GM18517 (cell line): ENCODE measurements around the gene KRTAP9-6.
"Not testable (repeated sequence)": the region's sequence is repeated elsewhere in the genome, so short reads cannot be mapped to it uniquely, and the experiment has no call there.

Experiments
- ATAC-seq: cut with Tn5 transposase; IDR thresholded peaks from one replicate; pipeline ENCODE4 v1.9.1; 2021; ENCODE audit warnings: mild to moderate bottlenecking, moderate library complexity; ENCODE audit not compliant: unreplicated experiment

The KRTAP9-6 gene

GRCh38 chr17:41271323-41271722 is 6.1 kb downstream of the KRTAP9-6 start:
- not testable (repeated sequence) for ATAC-seq

GRCh38 chr17:41271858-41272257 is 6.7 kb downstream of the KRTAP9-6 start:
- ATAC-seq = no peak

DNA sequence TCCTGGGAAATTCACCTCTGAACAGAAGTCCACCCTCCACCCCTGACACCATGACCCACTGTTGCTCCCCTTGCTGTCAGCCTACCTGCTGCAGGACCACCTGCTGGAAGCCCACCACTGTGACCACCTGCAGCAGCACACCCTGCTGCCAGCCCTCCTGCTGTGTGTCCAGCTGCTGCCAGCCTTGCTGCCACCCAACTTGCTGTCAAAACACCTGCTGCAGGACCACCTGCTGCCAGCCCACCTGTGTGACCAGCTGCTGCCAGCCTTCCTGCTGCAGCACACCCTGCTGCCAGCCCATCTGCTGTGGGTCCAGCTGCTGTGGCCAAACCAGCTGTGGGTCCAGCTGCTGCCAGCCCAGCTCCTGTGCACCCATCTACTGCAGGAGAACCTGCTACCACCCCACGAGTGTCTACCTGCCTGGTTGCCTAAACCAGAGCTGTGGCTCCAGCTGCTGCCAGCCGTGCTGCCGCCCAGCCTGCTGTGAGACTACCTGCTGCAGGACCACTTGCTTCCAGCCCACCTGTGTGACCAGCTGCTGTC is 10.5 kb downstream of the KRTAP9-6 start, which contains the start of gene KRTAP9-7:
TSS of gene KRTAP9-7 (plus strand) at position 51 of the 543 bp plus-strand sequence. CDS start at position 51, 0 bp downstream.
- not testable (repeated sequence) for ATAC-seq

GRCh38 chr17:41278176-41278955 is 13.2 kb downstream of the KRTAP9-6 start:
- ATAC-seq = no peak

DNA sequence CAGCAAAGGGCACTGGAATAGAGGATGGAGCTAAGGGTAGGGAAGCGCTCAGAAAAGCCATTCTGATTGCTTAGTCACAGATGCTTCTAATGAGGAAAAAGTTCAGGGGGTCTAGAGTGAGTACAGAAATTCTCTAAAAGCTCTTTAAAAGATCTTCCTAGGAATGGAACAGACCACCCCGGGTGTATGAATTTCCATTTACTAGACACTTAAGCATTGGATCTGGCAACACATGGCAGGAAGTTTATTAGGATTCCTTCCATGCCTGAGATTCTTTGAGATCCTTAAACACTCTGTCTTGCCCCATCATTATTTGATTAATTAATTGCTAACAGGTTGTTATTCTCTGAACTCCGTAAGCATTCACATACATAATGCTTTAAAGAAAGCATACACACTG is 18.9 kb downstream of the KRTAP9-6 start:
- ATAC-seq = no peak

- ATAC-seq = no peak
Measured at GRCh38 chr17:41284546-41284945, 19.4 kb downstream of the KRTAP9-6 start.

DNA sequence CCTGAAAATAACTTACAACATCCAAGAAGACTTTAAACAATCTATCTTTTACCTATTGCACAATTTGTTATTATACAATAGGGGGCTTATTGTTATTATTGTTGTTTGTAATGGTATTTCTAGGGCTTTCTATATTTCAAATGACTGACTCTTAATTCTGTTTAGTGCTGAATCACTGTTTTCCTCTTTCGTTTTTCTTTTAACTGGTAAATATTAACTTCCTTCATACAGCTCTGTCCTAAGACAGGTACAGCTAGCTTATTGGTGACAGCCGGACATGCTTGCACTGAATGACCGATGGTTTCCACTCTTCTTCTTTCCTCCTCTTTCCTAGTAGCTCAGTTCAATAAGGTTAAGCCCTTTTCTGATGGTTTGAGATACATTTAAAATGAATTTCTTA is 21.9 kb downstream of the KRTAP9-6 start:
- no peak for ATAC-seq

DNA sequence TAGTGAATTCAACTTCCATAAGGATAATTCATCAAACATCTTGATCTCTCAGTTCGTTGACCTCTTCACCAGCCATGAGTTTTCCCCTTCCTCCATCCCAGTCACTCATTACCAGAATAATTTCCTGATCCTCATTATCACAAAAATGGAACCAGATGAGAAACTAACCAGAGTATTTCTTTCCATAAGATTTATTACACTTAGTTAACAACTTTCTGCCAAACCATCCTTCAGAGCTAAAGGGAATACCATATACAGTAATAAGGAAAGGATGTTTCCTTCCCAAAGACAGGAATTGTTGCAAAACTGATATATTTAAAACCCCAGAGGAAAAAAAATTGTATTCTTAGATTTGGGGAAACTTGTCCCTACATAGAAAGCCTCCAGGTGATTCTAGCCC is 28.8 kb downstream of the KRTAP9-6 start:
- no peak for ATAC-seq

DNA sequence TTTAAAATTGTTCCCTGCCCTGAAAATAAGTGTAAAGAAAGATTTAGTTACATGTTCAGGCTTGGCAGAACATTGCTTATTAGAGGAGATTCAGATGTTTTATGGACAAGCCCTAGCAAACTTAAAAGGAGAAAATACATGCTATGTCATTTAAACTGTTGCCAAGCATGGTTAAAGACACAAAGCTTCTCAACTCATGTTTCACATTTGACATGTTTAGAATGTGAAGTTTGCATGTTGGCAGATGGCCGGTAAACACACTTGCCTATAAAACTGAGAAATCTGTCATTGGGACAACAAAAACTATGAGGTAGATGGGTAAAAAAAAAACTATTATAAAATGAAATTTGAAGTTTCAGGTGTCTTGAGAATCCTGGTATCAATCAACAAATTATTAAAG is 31.7 kb downstream of the KRTAP9-6 start:
- ATAC-seq = no peak

GRCh38 chr17:41298458-41299135 is 33.4 kb downstream of the KRTAP9-6 start:
- no peak for ATAC-seq

GRCh38 chr17:41301204-41301790 is 36.1 kb downstream of the KRTAP9-6 start:
- ATAC-seq = no peak

DNA sequence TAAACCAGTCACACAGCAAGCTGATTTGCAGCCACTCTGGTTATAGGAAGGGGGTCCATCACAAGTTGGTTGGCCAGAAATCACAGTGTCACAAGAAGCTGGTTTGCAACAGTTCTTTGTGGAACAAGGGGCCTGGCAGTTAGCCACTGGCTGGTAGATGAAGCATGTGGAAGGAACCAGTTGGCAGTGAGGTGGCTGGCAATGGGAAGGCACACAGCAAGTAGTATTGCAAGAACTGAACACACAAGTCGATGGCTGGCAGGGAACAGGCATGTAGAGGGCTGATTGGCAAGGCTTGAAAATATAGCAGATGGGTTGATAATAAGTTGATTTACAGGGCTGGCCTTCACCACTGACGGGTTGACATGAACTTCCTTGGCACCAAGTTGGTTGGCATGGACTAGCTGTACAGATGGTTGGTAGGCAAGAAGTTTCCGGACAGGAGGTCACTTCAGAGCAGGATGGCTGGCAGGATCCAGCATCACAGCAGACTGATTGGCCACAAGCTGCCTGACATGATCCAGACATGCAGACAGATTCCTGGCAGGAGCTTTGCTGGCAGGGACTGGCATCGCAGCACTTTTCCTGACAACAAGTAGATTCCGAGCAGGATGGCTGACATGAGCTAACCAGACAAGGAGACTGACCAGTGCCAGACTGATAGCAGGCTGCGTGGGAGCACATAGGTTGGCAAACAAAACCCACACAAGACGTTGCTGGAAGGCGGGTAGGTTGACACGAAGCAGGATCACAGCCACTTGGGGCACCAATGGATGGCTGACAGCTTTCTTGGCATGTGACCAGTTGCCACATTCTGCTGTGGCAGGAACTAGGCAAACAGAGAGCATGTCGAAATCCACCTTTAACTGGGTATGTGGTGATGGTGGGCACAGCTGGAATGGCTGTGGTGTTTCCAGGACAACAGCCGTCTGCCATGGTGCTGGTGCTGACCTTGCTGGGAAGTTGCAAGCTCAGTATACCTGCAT is 37.0 kb downstream of the KRTAP9-6 start, which contains the start of gene KRTAP29-1:
TSS of gene KRTAP29-1 (minus strand) at position 936 of the 986 bp plus-strand sequence. CDS start at position 936, 0 bp downstream.
- ATAC-seq = no peak

- no peak for ATAC-seq
Measured at GRCh38 chr17:41302981-41303380, 37.8 kb downstream of the KRTAP9-6 start.

DNA sequence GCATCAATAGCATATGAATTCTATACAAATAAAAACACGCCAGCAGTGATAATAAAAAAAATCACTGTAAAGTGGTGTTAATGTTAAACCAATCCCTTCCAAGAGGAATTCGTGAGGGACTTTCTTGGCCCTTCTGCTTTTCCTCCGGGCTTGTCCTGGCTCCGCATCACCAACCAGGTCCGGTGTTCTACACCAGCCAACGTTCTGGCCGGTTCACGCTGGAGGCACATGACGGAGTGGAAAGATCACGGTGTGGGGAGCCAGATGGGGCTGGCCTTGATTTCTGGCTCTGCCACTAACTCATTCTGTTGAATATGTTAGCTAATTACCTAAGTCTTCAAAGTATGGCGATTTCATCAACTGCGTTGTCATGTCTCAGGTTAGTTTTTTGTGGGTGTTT is 38.9 kb downstream of the KRTAP9-6 start:
- no peak for ATAC-seq

DNA sequence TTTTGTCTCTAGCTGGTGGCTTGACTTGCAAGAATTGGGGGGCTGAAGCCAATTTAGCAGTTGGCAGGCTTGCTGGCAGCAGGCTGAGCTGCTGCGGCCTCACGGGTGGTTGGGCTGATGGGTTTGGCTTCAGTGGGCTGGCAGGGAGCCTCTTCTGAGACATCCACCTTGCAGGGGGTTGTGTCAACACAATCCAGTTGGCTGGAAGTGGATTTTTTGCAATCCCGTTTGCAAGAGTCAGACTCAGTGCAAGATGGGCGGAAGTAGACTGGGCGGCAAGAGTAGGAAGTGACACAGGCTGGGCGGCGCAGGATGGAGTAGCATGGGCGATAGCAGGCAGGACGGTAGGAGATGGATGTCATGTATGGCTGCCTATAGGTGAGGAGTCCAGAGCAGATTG is 42.5 kb downstream of the KRTAP9-6 start:
- no peak for ATAC-seq

DNA sequence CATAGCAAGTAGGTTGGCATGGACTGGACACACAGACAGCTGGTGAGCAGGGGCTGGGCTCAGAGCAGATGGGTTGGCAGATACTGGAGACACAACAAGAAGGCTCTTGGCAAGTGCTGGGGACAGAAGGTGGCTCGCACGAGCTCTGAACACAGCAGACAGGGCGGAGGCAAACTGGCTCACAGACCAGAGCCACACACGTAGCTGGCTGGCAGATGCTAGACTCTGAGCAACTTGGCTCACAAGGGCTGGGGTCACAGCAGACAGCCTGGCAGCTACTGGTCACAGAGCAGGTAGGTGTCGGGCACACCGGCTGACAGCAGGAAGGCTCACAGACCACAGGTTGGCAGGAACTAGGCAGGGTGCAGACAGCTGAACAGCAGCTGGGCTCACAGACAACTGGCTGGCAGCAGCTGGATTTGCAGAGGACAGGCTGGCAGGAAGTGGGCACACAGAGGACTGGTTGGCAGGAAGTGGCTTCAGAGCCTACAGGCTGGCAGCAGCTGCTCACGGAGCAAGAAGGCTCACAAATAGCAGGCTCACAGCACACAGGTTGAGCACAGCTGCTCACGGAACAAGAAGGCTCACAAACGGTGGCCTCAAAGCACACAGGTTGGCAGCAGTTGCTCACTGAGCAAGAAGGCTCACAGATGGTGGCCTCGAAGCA is 43.2 kb downstream of the KRTAP9-6 start:
- ATAC-seq = peak; percentile 64

- peak; percentile 29 for ATAC-seq
Measured at GRCh38 chr17:41308918-41309359, 43.8 kb downstream of the KRTAP9-6 start, which contains the start of gene KRTAP16-1. KRTAP16-1 (minus strand) TSS chr17:41309309; CDS start chr17:41309253, 56 bp downstream.

DNA sequence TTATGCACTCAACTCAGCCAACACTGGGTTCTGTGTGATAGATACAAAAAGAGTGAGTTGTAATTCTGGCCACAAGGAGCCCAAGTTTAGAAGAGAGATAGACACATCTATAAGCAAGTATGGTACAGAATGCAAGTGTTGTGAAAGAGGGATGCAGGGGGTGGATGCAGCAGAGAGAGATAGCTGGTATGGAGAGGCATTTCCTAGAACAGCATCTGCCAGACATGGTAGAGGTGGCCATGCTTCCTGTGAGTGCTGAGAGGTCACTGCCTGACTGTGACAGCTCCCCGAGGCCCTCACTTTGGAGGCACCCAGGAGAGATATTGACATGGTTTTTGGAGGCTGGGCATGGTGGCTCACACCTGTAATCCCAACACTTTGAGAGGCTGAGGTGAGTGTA is 45.9 kb downstream of the KRTAP9-6 start:
- ATAC-seq = no peak

GRCh38 chr17:41315204-41315794 is 50.1 kb downstream of the KRTAP9-6 start, which contains the start of gene KRTAP17-1:
KRTAP17-1 (minus strand) TSS chr17:41315710; CDS start chr17:41315650, 60 bp downstream.
- no peak for ATAC-seq
